Activated CD8-positive, alpha-beta memory T cell treated with anti-CD3 and anti-CD28 coated beads, Interleukin-2, amount 50 U/mL, for 24 hours (primary cell): ENCODE results near the gene CAMKMT.

Source experiments
- DNase-seq: peaks from one replicate; pipeline ENCODE4 v3.0.0-alpha.2; 2020; ENCODE audit errors: extremely low read depth

The CAMKMT gene

DNA sequence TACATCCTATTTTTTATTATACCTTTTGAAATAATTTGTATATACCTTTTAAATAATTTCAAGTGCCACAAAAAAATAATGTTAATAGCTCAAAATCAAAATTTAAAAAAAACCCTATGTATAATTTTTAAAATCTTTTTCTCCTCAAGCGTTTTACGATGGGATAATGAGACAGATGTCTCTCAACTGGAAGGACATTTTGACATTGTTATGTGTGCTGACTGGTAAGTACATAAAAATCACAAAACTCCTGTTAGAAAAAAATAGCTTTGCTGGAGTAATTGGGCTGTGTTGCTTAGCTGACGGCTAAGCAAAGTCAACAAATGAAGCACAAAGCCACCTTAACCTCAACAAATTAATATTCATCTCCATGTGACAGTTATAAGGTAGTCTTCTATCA is 381.7 kb downstream of the CAMKMT start:
- DNase-seq, result no peak

DNA sequence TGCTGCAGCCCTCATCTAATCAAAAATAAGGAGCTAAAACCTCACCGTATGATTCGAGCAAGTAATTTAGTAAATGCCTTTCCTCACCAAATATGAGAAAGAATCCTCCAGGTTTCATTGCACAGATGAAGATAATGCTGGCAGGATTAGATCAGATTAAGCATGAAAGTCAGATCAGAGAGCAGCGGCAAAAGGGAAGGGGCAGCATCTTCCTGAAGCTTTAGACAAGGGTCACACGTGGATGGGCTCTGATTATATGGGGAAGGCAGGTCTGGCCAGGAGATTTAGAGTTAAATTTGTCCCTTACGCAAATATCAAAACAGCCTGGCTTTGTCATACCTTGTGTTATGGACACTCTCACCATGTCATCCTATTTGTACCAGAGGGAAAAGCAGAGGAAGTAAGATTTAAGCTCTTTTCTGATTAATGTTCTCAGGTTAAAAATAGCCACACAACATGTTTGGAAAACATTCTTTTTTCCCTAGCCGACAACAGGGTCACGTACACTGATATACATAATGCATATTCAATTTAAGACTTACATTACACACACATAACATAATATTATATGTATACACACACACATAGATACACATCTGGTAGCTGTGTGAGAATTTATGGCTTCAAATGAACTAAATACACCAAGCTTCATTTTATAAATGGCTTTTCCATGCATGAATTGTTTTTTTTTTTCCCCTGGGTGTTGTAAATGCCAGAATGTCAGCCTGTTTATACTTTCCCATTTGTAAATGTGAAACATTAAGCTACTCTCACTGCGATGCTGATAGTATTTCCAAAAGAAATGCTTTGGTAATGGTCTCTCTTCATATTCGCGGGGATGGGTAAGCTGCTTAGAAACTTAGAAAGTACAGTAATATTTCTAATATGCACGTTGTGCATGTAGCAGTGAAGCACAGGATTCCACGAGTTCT is 383.5 kb downstream of the CAMKMT start:
- DNase-seq, result no peak

DNA sequence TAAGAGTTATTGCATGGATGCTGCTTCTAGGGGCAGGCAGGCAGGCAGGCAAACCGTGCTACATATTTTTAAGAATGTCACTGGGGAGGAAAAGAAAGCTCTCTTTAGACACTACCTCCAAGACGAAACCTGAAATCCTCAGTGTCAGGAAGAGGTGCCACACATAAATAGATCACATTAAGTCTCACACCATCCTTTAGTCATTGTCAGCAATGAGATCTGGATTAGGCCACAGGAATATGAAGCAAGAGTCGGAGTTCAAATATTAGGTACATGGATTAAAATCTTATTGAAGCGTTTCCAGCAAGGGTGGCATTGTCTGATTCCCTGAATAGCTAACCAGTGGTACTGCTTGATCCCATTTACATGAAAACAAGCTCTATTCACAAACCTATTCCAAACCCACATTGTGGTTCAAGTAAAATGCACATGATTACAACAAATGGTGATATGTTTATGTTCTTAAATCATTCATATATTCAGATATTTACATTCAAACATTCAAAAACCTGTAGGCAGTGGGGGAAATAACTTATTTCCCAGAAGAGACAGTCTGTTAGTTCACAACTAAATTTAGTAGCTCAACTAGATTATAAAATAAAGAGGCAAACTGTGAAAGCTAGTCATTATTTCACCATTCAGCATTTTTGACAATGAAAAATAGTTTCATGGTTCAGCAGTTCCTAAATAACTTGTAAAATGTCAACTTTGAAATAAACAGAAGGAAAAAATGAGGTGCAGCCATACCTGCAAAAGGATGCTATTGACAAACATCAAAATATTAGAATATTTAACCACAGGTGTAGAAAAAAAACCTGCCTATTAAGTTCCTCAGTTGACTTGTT is 384.4 kb downstream of the CAMKMT start:
- DNase-seq, result no peak

DNA sequence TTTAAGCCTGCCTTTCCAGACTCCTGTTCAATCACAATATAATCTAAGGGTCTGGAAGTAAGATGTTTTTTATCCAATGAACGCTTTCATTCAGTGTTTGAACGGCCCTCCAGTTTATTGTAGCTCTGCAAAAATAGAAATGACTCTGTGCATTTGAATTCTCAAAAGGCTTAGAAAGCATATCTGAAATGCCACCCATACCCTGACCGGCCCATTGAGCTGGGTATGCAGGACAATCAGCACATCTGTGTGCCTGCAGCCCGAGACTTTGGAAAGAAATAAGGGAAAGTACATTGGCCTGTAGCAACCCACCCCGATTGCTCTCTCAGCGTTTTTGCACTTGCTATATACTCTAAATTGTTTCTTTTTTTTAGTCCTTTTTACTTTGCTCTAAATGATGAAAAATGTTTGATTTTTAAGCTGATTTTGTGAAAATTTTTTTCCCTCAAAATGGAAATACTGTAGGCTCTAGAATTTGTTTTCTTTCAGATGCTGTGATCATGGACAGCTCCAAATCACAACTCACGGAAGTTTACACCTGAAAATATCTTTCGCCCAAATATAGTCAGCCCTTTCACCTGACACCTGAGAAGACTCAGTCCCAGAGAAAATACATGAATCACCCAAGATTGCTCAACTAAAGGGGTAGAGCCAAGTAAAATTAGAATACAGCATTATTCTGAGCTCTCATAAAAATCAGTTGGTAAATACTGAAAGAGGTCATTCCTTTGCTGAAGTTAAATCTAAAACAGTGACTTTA is 385.3 kb downstream of the CAMKMT start:
- no peak for DNase-seq

DNA sequence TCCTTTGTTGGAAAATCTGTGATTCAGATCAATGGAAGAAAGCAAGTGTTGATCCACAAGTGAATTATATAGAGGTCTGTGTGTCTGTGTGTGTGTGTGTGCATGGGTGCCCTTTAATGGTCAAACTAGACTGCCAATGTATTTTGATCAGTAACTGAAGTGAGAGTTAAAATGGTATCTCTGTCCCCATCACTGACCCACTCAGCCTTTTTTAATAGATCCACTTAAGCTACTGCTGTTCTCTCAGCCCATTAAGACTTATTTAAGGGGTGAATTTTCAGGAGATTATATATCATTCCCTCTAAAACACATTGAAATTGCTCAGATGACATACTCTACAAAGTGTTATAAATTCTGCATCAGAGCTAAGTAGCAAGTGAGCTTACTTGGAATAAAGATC is 386.0 kb downstream of the CAMKMT start:
- no peak for DNase-seq

DNA sequence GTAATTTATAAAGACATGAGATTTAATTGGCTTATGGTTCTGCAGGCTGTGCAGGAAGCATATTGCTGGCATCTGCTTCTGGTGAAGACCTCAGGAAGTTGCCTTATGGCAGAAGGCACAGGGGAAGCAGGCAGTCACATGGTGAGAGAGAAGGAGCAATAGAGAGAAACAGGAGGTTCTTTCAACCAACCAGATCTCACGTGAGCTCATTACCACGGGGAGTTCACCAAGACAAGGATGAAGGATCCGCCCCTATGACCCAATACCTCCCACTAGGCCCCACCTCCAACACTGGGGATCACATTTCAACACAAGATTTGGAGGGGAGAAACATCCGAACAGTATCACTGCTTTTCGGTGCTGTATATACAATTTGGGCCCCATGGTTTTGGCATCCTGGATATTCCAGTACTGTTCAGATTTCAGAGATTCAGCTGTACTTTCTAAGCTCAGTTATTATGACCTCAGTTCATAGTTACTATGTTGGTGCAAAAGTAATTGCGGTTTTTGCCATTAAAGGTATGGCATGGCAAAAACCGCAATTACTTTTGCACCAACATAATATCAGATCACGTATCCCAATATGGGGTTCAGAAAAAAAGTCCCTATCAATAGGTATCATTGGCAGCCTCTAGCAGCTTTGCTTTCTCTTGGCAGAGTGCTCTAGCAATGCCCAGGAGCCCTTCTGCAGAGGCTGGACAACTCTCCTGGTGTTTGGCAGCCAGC is 390.2 kb downstream of the CAMKMT start:
- DNase-seq, result no peak

DNA sequence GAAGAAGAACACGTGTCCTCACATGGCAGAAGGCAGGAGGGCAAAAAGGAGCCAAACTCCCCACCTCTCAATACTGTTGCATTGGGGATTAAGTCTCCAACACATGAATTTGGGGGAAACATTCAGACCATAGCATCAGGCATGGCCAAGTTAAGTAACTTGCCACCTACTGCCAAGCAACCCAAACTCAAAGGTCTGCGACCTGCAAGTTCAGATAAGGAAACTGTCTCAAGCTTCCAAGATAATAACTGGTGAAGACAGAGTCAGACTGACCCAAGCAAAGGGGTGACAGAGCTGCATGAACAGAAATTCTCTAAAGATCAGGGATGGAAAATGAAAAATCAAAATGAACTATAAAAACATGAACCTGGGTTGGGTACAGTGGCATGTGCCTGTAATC is 391.0 kb downstream of the CAMKMT start:
- no peak for DNase-seq

DNA sequence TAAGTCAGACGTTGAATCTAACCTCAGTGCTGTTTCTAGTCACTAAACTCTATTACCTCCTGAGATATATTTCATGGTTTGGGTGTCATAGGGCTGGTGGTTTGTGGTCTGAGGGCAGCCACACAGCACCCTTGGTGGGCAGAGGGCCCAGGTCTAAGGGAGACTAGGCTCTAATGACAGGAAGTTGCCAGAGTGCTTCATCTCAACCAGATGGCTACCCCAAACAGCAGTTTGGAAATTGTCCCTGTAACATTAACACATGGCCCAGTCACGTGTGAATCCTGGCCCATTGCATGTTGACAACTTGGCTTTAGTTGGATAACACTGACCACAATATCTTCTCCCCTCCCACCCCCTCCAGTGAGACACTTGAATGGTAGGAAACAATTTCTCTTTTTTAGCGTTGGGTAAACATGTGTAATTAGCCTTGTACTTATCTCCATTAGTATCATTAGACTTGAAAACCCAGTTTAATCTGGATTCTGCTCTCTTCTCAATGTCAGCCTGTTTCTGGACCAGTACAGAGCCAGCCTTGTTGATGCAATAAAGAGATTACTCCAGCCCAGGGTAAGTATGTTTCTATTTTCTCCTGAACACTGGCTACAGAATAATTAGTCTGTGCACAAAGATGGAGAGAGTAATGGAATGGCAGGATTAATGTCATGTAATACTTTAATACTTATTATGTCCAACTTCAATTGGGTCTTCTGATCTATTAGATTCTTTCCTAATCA is 392.0 kb downstream of the CAMKMT start:
- no peak for DNase-seq

DNA sequence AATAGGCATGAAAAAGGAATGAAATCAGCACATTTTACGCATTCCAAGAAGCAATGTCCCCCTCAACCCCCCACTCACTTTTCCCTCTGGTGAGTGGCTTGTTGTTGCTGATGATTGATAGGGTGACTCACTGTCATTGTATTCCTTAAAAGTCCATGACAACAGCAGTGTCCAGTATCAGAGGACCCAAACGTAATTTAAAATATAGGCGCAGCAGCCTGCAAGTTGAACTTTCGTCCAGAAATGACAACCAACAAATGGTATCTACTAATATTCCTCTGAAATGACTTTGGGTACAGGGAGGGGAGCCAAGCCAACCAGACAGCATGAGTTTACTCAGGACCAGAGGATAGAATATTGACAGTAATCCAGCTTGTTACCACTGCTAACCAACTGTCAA is 396.8 kb downstream of the CAMKMT start:
- no peak for DNase-seq

DNA sequence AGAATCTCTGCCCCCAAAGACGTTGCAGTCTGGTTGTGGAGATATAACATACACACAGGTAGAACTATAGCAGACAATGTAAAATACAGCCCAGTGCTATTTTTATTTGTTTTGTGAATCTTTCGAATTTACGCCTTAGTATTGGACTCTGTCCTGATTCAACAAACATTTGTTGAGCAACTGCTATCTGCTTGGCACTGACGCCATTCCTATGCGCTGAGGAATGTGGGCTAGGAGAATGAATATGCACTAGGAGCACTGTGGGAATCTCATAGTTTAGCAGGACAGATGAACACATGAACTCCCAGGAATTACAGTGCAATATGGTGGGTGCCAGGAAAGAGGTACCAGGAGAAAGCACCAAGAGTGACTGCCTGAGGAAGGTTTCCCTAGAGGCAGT is 398.1 kb downstream of the CAMKMT start:
- no peak for DNase-seq

DNA sequence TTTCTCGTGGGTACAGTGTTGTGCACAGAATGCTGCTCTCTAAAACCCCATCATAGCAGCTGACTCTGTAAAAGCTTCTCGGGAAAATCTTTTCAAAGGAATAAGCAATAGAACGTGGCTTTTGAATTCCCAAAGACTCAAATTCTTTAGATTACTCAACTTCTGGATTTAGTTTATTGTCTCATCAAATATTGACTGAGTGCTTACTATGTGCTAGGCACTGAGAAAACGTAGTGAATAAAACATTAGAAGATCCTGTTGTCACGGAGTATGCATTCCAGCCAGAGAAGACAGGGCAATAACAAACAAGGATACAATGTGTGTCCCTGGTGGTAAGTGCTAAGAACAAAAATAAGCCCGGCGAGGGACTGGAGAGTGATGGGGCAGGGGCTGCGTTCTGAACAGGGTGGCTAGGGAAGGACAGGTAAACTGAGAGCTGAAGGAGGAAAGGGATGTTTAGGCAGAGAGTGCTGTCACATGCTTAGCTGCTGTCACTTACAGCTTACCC is 401.6 kb downstream of the CAMKMT start:
- DNase-seq, result no peak

DNA sequence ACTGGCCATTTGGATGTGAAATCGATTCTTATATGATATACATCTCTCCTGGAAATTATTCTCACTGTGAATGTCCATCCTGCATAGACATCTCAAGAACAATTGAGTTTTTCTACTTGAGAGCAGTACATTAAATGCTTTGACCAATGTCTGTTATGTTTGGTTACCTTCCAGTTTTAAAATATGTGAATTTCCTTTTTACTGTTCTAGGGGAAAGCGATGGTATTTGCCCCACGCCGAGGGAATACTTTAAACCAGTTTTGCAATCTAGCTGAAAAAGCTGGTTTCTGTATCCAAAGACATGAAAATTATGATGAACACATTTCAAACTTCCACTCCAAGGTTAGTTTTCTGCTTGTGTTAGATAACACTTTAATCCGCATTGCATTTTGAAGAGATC is 404.5 kb downstream of the CAMKMT start:
- no peak for DNase-seq

DNA sequence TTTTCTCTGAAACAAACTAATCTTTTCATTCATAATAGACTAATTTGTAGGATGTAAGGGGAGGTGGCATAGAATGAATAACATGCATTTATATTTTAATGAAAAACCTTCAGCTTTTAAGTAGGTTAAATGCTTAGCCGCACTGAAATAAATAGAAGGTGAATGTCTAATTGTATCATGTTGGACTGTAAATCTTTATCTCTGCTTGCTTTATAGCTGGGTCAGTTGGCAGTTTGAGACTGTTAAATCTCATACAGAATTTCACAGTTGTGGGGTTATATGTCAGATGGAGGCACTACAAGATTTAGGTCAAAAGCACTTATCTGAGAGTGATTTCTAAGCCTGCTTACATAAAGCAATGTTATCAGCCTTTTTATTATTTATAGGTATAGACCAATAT is 405.0 kb downstream of the CAMKMT start:
- no peak for DNase-seq

DNA sequence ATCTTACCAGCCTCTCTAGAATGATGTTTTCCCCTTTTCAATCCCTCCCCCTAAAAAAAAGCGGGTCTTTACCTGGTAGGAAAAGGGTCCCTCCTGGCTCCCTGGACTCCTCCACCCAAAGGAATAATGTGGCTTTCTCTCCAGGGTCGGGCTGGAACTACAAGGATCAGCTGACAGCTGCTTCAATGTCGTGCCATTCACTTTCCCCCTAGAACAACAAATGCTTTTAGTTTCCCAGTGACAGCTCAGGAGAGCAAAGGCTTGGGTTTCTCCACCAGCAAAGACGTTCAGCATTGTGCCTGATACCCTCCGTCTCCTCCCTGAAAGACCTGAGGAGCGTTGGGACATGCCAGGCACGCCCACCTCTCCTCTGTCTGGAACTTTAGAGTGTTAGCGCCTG is 405.9 kb downstream of the CAMKMT start:
- DNase-seq, result no peak

DNA sequence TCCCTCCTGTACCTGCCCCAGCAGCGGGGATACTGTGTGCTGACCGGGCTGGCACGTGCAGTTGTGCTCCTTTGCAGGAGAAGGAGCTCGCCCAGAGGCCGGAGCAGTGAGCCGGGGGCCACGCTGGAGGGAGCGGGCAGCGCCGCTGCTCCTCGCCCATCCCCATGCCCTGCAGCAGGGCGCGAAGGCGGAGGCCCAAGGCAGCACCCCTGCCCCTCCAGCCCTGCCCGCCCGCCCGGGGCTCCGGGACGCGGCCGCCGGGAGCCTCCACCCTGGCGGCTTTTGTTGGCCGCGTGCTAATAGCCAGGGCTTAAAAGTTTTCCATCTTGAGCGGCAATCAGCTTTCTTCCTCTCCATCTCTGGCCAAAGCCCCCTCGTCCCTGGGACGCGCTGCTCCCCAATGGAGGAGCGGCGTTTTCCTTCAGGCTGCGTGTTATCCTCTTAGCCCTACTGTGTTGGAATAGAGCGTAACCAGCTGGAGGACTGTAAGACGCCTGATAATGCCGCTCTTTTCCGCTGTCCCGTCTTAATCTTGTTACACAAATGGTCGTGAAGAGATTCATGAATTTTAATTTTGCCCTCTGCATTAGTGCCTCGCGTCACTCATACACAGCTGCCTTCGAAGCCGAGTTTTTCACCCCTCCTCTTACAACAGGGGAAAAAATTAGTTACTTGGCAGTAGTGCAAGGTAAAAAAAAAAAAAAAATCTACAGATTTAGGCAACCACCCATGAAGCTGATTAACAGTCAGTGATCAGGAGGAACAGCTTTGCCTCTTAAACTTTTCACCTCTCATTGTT is 406.9 kb downstream of the CAMKMT start:
- DNase-seq, result no peak

DNA sequence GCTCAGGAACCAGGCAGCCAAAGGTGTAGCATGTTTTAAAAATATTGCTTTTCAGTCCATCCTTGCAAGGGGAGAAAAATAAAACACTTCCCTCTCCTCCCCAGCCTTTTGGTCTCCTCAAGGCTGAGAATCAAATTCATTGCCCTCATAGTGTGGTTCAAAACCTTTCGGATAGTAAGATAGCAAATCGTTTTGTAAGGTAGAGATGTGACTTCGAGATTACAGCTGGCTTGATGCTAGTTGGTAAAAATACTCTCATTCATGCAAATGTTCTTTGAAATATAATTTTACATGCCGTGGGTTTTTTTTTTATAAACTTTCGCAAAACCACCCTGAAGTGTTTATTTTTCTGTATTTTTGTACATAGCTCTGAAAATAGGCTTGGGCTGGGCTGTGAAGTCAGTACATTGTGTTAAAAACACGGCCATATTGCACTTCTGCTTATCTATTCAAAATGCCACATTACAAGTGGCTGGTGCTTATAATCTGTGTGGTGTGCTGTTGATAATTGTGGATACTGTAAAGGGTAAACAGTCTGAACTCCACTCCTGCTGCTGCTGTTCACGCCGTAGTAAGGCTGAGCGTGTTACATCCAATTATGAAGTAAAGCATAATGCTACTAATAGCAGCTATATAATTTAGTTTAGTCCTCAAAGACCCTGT is 407.7 kb downstream of the CAMKMT start:
- DNase-seq, result no peak

DNA sequence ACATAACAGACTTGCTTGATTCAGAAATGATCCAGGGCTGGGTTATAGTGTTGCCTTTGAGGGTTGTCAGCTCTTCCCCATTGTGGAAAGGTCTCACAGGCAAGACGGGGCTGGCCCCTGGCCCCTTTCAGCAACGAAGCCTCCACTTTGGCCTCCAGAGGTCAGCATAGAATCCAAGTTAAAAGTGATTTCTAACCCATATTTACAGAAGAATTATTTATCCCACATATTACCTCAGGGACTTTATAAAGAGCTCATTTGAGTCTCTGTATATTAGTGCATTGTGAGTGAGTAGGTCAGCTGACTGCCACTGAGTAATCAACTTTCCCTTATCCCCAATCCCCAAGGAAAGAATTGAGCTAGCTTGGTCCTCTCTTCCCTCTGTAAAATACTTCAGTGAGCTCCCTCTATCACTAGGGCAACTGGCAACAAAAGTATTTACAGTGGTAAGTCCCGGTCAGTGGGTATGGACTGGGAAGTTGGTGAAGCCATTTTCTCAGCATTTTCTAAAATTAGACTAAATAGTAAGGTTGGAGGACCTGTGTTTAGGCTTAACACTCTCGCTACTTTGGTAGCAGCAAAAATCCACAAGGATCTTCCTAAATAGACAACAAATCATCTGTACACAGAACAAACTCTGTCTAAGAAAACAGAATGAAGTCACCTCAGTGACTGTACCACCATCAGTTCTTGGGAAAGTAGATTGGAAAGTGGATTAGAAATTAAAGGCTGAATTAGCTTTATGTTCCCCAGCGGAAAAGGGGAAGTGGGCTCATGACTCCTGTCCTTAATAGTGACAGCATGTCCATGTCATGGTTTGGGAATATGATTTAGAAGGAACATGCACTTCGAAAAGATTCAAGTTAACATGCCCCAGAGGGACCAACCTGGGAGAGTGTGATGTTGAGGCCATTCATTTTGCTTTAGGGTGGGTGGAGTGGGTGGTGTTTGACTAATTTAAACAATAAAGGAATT is 408.8 kb downstream of the CAMKMT start:
- no peak for DNase-seq

DNA sequence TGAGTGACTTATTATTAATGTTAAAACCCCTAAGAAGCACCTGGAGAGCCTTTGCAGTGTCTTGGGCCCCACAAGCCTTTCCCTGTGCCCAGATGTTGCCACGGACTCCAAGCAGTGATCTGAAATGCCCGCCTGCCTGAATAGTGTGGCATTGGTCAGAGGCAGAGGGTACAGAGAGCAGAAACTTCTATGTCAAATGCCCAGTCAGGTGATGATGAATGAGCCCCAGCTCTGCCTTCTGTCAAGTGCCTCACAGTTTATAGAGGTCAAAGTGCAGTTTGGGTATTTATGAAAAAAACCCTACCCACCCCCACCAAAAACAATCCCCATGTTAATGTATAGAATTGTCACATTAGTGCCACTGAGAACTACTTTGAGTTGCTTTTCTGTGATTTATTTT is 409.8 kb downstream of the CAMKMT start:
- DNase-seq, result no peak
